Measurements from ENCODE around the gene RIPPLY2.
"Not testable (repeated sequence)": the region's sequence is repeated elsewhere in the genome, so short reads cannot be mapped to it uniquely, and the experiment has no call there.

RIPPLY2 gene

DNA sequence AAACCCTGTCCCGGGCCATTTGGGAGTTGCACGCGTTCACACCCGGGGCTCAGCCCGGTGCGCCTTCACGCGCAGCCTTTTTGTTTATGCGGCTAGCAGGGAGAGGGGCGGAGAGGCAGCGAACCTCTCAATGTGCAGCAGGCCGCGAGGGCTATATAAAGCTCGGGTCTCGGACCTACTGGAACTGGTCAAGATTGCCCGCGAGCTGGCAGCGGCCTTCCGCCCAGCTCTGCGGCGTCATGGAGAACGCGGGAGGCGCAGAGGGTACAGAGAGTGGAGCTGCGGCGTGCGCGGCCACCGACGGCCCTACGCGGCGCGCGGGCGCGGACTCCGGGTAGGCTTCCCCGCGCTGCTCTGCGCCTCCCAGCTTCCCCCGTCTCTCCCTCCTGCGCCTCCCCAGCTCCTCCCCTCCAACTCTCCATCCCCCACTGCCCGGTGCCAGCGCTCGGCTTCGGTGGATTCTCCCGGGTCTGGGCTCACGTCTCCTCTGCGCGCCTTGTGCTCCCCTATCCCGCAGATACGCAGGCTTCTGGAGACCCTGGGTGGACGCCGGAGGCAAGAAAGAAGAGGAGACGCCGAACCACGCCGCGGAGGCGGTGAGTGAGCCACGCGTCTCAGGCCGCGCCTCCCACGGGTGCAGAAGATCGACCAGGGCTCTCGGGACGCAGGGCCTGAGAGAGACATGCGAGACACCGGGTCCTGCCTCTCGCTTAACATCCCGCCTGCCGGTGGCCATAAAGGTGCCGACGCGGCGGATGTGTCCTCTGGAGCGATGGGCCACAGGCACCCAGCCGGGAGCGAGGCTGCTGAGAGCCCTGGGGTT, at the start of gene RIPPLY2:
TSS of gene RIPPLY2 (plus strand) at position 183 of the 823 bp plus-strand sequence. CDS start at position 240, 57 bp downstream.
- TF ChIP-seq CTCF (IDR thresholded peaks at IDR 0.05) = no peak
- no peak for TF ChIP-seq ZFX (IDR thresholded peaks at IDR 0.05; ENCODE audit: borderline replicate concordance)
- H3K27ac ChIP-seq = no peak within 1 kb of the TSS

GRCh38 chr6:83803492-83803891, 49.7 kb upstream of the RIPPLY2 start:
- H3K27ac ChIP-seq = not testable (repeated sequence)

- 0 out of 2 replicates have a peak, but pooled peaks have one; percentile 7 for TF ChIP-seq CTCF (IDR thresholded peaks at IDR 0.05)
- no peak for TF ChIP-seq ZFX (IDR thresholded peaks at IDR 0.05; ENCODE audit: borderline replicate concordance)
- H3K27ac ChIP-seq = no peak overlapping the region
Measured at GRCh38 chr6:83804886-83805285, 48.3 kb upstream of the RIPPLY2 start.

DNA sequence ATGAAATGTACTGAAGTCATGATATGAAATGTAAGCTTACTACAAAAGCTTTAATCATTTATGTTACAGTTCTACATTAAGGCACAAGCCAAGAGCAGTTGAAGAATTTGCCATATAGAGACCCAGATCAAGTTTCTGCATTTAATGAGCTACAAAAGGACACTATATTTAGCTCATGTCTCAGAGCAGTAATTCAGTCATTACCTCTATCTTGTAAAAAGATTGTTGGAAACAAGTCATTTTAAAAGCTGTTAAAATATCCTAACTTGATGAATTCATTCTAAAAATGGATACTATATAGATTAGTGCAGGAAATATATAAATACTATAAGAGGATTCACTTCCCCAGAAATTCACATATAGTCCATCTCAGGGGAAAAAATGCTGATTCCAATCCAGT, 45.2 kb upstream of the RIPPLY2 start:
- H3K27ac ChIP-seq = no peak overlapping the region
- TF ChIP-seq ZFX (IDR thresholded peaks at IDR 0.05; ENCODE audit: borderline replicate concordance) (no peak), CTCF (IDR thresholded peaks at IDR 0.05) (no peak)

- no peak overlapping the region for H3K27ac ChIP-seq
- TF ChIP-seq CTCF (IDR thresholded peaks at IDR 0.05) (no peak), ZFX (IDR thresholded peaks at IDR 0.05; ENCODE audit: borderline replicate concordance) (no peak)
Measured at GRCh38 chr6:83808926-83809325, 44.2 kb upstream of the RIPPLY2 start.

DNA sequence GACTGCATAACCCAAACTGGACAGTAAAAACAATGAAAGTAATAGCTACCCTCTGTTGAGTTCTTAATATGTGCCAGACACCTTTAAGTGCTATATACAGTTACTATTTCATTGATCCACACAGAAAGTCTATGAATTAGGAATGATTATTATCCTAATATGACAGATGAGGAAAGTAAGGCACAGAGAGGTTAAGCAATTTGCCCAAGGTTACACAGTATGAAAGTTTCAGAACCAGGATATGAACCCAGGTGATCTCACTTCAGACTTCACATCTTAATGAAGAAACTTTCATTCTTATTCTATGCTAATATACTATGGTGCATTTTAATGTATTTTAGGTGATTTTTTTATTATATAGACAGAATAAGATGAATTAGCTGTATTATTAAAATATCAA, 40.6 kb upstream of the RIPPLY2 start:
- no peak for TF ChIP-seq CTCF (IDR thresholded peaks at IDR 0.05)
- no peak for TF ChIP-seq ZFX (IDR thresholded peaks at IDR 0.05; ENCODE audit: borderline replicate concordance)
- no peak overlapping the region for H3K27ac ChIP-seq

GRCh38 chr6:83815631-83816272, 37.4 kb upstream of the RIPPLY2 start:
- no peak overlapping the region for H3K27ac ChIP-seq
- TF ChIP-seq CTCF (IDR thresholded peaks at IDR 0.05) (no peak), ZFX (IDR thresholded peaks at IDR 0.05; ENCODE audit: borderline replicate concordance) (no peak)
